ENCODE results near the gene ARSI. TPM values are rescaled to one million over a fixed set of nuclear protein-coding genes. Genes with fewer than 3 reads are reported as not detected.

ARSI gene
- total RNA-seq (0.76 TPM), polyA plus RNA-seq (0.59 TPM)
- long read RNA-seq, donor 1, result 0 reads
- long read RNA-seq, donor 2, result 0 reads
- long read RNA-seq, donor 3, partial matches to known transcripts, result 0 of 1 reads
- long read RNA-seq, donor 3, other reads (novel, unspliced or antisense), result 0 of 1 reads
- long read RNA-seq, donor 4, result 0 reads
- long read RNA-seq, donor 5, partial matches to known transcripts, result 0 of 1 reads
- long read RNA-seq, donor 5, other reads (novel, unspliced or antisense), result 0 of 1 reads
- long read RNA-seq, donor 6, result 0 reads
- long read RNA-seq, donor 7, result 0 reads
- long read RNA-seq, donor 8, result 0 reads
- long read RNA-seq, donor 9, partial matches to known transcripts, result 0 of 1 reads
- long read RNA-seq, donor 9, other reads (novel, unspliced or antisense), result 0 of 1 reads
- long read RNA-seq, donor 10, partial matches to known transcripts, result 0 of 1 reads
- long read RNA-seq, donor 10, other reads (novel, unspliced or antisense), result 0 of 1 reads

DNA sequence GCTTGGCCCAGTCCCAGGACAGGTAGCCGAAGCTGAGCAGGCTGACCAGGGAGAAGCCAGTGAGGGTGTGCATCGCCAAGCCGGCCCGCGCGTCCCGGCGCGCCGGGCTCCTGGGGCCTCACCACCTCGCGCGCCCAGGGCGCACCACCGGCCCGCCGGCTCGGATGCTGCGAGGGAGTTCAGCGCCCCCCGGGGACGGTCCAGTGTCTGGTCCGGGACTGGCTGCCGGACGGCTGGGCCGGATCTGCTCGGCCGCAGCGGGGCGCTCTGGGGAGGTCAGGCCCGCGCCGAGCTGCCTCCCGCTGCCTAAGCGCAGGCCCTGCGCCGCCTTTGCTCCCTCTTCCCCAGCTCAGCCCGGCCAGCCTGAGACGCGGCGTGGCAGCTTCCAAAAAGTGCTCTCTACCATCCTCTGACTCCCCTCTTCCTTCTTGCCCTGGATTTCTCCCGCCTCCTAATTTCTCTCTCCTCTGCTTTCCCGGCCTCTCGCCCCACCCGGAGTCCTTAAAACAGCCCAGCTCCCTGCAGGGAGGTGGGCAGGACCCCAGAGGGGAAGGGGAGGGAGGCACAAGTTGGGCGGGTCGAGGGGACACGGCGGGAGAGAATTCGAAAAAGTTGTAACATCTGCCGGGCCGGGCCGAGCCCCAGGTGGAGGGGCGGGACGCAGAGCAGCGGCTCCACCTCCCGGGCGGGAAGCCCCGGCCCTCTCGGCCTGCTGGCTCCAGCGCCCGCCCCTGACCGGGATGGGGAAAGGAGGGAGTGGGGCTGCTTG, at the start of gene ARSI:
TSS of gene ARSI (minus strand) at position 605 of the 769 bp plus-strand sequence. CDS start at position 73, 532 bp downstream.
- WGBS, result 3% methylated on average over 63 of the region's 63 CpGs
- H3K27me3 ChIP-seq (ENCODE audit: control insufficient read depth in 2 of 2, insufficient read depth in 1 of 2, low read length in 1 of 2), result peaks cover 20 to 54% of the 10 kb centered on the region in 2 donors

DNA sequence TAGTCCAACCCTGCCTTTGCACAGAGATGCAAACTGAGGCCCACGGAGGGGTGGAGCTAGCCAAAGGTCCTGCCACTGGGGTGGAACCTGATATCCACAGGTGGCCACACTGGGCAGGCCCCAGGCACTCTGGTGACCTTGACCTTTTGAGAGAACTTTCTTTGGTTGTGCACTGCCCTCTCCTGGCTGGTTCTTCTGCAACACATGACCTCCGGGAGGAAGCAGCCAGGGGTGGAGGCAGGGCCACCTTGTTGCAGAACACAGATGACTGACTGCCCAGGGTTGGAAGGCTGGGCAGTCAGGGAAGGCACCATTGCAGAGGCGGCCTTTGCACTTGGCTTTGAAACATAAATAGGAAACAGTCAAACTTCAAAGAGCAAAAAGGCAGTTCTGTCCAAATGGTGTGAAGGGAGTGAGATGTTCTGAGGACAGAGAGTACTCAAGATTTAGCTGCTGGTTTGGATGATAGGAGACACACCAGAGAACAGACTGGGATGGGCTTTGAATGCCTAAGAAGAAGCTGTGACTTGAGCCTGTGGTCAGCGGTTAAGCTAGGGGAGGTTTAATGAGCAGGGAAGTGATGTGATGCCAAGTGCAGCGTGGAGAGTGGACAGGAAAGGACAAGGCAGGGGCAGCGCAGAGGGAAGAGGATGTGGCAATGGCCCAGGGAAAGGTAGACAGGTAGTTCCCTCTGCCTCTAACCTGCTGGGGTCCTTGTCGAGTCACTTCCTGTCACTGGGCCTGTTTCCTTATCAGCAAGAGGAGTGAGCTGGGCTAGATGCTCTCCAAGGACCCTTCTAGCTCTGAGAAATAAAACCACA, 48.0 kb upstream of the ARSI start:
- no peaks in the 10 kb centered on the region for H3K36me3 ChIP-seq (ENCODE audit: control insufficient read depth in 2 of 2, insufficient read depth in 2 of 2, low read length in 1 of 2)
- no peak overlapping the region for H3K27ac ChIP-seq (ENCODE audit: low read depth in 1 of 2, low read length in 1 of 2)
- 31% methylated on average over 7 of the region's 7 CpGs for WGBS
- H3K4me1 ChIP-seq (ENCODE audit: control insufficient read depth in 2 of 2, insufficient read depth in 2 of 2, low read length in 2 of 2), result peaks cover 0 to 6% of the 10 kb centered on the region in 2 donors
- peak in 5 of 9 donors; percentile 9 to 39 (median 17) for DNase-seq (ENCODE audit: low read depth in 6 of 9, low spot score in 9 of 9)
- H3K4me3 ChIP-seq (ENCODE audit: low read length in 2 of 2), result no peak overlapping the region
- H3K27me3 ChIP-seq (ENCODE audit: control insufficient read depth in 2 of 2, insufficient read depth in 1 of 2, low read length in 1 of 2), result no peaks in the 10 kb centered on the region
- no peaks in the 10 kb centered on the region for H3K9me3 ChIP-seq (ENCODE audit: control insufficient read depth in 2 of 2, insufficient read depth in 1 of 2, low read length in 1 of 2)

More for the DNA sequence above, at the start of gene ARSI:
- no peaks in the 10 kb centered on the region for H3K9me3 ChIP-seq (ENCODE audit: control insufficient read depth in 2 of 2, insufficient read depth in 1 of 2, low read length in 1 of 2)
- DNase-seq (ENCODE audit: low read depth in 6 of 9, low spot score in 9 of 9), result no peak
- H3K4me1 ChIP-seq (ENCODE audit: control insufficient read depth in 2 of 2, insufficient read depth in 2 of 2, low read length in 2 of 2), result peaks cover 0 to 11% of the 10 kb centered on the region in 2 donors
- H3K27ac ChIP-seq (ENCODE audit: low read depth in 1 of 2, low read length in 1 of 2), result peak within 1 kb of the TSS in 1 of 2 donors; percentile 68
- no peaks in the 10 kb centered on the region for H3K36me3 ChIP-seq (ENCODE audit: control insufficient read depth in 2 of 2, insufficient read depth in 2 of 2, low read length in 1 of 2)
- H3K4me3 ChIP-seq (ENCODE audit: low read length in 2 of 2), result no peak within 1 kb of the TSS

DNA sequence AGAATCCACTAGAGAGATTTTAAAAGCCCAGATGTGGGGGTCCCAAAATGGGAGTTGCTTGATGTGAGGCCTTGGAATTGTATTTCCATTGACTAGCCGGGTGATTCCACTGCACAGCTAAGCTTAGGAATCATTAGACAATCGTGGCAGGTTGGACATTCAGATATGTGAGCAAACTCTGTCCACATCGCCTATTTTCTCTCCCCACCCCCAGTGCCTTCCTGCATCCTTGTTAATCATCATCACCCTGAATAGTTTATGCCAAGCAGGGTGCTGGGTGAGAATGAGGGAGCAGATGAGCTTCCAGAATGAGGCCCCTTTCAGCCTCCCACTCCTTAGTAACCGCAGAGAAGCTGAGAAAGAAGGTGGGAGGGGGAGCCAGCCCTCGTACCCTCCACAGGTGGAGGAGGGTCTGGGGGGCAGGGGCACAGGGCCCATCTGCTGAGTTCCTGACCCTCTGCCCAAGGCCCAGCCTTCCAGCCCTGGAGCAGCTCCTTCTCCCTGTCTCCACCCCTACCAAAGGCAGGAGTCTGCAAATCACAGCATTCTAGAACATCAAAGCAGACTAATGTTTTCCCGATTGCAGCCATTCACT, 47.1 kb upstream of the ARSI start:
- no peak for DNase-seq (ENCODE audit: low read depth in 6 of 9, low spot score in 9 of 9)
- no peak overlapping the region for H3K4me3 ChIP-seq (ENCODE audit: low read length in 2 of 2)
- H3K4me1 ChIP-seq (ENCODE audit: control insufficient read depth in 2 of 2, insufficient read depth in 2 of 2, low read length in 2 of 2), result peaks cover 0 to 6% of the 10 kb centered on the region in 2 donors
- no peaks in the 10 kb centered on the region for H3K36me3 ChIP-seq (ENCODE audit: control insufficient read depth in 2 of 2, insufficient read depth in 2 of 2, low read length in 1 of 2)
- 95% methylated on average over 6 of the region's 6 CpGs for WGBS
- no peaks in the 10 kb centered on the region for H3K9me3 ChIP-seq (ENCODE audit: control insufficient read depth in 2 of 2, insufficient read depth in 1 of 2, low read length in 1 of 2)
- H3K27me3 ChIP-seq (ENCODE audit: control insufficient read depth in 2 of 2, insufficient read depth in 1 of 2, low read length in 1 of 2), result no peaks in the 10 kb centered on the region
- H3K27ac ChIP-seq (ENCODE audit: low read depth in 1 of 2, low read length in 1 of 2), result no peak overlapping the region

DNA sequence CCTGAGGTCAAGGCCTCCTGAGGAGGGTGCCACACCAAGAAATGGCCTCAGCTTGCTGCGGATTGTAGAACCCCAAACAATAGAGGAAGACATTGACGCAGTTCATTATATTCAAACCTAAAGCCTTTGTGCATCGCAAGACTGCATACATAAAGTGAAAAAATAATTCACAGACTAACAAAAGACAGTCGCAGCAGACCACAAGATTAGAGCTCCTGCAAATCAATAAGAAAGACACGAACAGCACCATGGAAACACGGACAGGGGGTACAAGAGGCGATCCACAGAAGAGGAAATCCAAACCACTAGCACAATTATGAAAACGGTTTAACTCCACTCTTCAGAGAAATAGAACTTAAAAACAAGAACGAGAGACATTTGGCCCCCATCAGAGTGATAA, 44.7 kb upstream of the ARSI start:
- Histone ChIP-seq H3K27me3 (ENCODE audit: control insufficient read depth in 2 of 2, insufficient read depth in 1 of 2, low read length in 1 of 2) (no peaks in the 10 kb centered on the region), H3K4me3 (ENCODE audit: low read length in 2 of 2) (no peak overlapping the region), H3K27ac (ENCODE audit: low read depth in 1 of 2, low read length in 1 of 2) (no peak overlapping the region), H3K36me3 (ENCODE audit: control insufficient read depth in 2 of 2, insufficient read depth in 2 of 2, low read length in 1 of 2) (no peaks in the 10 kb centered on the region), H3K4me1 (ENCODE audit: control insufficient read depth in 2 of 2, insufficient read depth in 2 of 2, low read length in 2 of 2) (peaks cover 0 to 6% of the 10 kb centered on the region in 2 donors), H3K9me3 (ENCODE audit: control insufficient read depth in 2 of 2, insufficient read depth in 1 of 2, low read length in 1 of 2) (no peaks in the 10 kb centered on the region)
- DNase-seq (ENCODE audit: low read depth in 6 of 9, low spot score in 9 of 9), result no peak
- WGBS, result 51% methylated on average over 9 of the region's 9 CpGs

DNA sequence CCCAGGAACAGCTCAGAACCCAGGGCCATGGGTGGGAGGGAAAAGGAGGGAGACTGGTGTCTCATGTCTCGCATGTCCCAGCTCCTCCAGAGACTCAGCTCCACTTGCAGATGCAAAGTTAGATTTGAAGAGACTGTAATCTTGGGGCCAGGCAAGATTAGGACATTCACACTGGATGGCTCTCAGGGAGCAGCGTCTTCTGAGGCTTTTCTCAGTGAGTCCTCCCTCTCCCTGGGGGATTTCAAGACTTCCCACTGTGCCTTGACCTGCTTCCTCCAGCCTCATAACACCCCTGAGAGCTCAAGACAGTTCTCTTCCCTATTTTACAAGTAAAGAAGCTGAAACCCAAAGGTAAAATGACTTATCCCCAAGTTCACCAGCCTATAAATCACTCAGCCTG, 44.3 kb upstream of the ARSI start:
- H3K9me3 ChIP-seq (ENCODE audit: control insufficient read depth in 2 of 2, insufficient read depth in 1 of 2, low read length in 1 of 2), result no peaks in the 10 kb centered on the region
- no peak overlapping the region for H3K27ac ChIP-seq (ENCODE audit: low read depth in 1 of 2, low read length in 1 of 2)
- WGBS, result 89% methylated on average over 2 of the region's 2 CpGs
- no peak overlapping the region for H3K4me3 ChIP-seq (ENCODE audit: low read length in 2 of 2)
- peaks cover 0 to 6% of the 10 kb centered on the region in 2 donors for H3K4me1 ChIP-seq (ENCODE audit: control insufficient read depth in 2 of 2, insufficient read depth in 2 of 2, low read length in 2 of 2)
- H3K36me3 ChIP-seq (ENCODE audit: control insufficient read depth in 2 of 2, insufficient read depth in 2 of 2, low read length in 1 of 2), result no peaks in the 10 kb centered on the region
- no peak for DNase-seq (ENCODE audit: low read depth in 6 of 9, low spot score in 9 of 9)
- no peaks in the 10 kb centered on the region for H3K27me3 ChIP-seq (ENCODE audit: control insufficient read depth in 2 of 2, insufficient read depth in 1 of 2, low read length in 1 of 2)

DNA sequence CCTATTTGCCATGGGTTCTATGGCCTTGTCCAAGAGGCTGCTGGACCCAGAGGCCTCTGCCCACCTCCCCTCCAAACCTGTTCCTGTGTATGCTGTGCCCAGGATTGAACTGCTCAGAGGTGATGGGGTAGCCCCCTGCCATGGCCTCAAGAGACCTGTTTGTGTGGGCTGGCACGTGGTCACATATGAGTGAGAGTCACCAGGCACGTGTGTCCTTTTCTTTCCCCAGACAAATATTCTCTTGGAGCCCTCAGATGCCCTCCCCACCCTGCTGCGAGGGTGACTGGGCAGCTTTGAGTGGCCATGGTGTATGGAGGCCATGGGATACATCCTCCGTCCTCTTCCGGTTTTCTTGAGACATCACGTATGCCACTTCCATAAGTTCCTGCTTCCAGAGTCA, 43.9 kb upstream of the ARSI start:
- DNase-seq (ENCODE audit: low read depth in 6 of 9, low spot score in 9 of 9), result no peak
- Histone ChIP-seq H3K9me3 (ENCODE audit: control insufficient read depth in 2 of 2, insufficient read depth in 1 of 2, low read length in 1 of 2) (no peaks in the 10 kb centered on the region), H3K36me3 (ENCODE audit: control insufficient read depth in 2 of 2, insufficient read depth in 2 of 2, low read length in 1 of 2) (no peaks in the 10 kb centered on the region), H3K27me3 (ENCODE audit: control insufficient read depth in 2 of 2, insufficient read depth in 1 of 2, low read length in 1 of 2) (no peaks in the 10 kb centered on the region), H3K4me1 (ENCODE audit: control insufficient read depth in 2 of 2, insufficient read depth in 2 of 2, low read length in 2 of 2) (peaks cover 0 to 6% of the 10 kb centered on the region in 2 donors), H3K4me3 (ENCODE audit: low read length in 2 of 2) (no peak overlapping the region), H3K27ac (ENCODE audit: low read depth in 1 of 2, low read length in 1 of 2) (no peak overlapping the region)
- 93% methylated on average over 6 of the region's 6 CpGs for WGBS

DNA sequence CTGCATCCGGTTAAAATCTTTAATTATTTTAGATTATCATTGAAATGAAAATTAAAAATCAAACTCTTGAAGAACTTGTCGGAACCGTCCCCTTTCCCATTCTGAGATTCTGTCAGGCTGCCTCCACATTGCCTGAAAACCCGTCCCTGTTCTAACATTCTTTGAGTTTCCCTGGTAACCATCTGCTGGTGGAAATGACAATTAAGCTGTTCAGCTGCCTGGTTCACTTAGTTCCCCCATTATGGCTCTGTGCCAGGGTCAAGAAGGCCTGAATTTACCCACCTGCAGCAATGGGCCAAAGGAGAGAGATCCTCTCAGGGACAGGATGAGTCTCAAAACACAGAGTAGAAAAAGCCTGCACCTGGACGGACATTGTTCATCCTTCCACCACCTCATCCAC, 43.0 kb upstream of the ARSI start:
- Histone ChIP-seq H3K27me3 (ENCODE audit: control insufficient read depth in 2 of 2, insufficient read depth in 1 of 2, low read length in 1 of 2) (no peaks in the 10 kb centered on the region), H3K36me3 (ENCODE audit: control insufficient read depth in 2 of 2, insufficient read depth in 2 of 2, low read length in 1 of 2) (no peaks in the 10 kb centered on the region), H3K9me3 (ENCODE audit: control insufficient read depth in 2 of 2, insufficient read depth in 1 of 2, low read length in 1 of 2) (no peaks in the 10 kb centered on the region), H3K4me1 (ENCODE audit: control insufficient read depth in 2 of 2, insufficient read depth in 2 of 2, low read length in 2 of 2) (peaks cover 0 to 2% of the 10 kb centered on the region in 2 donors), H3K27ac (ENCODE audit: low read depth in 1 of 2, low read length in 1 of 2) (no peak overlapping the region), H3K4me3 (ENCODE audit: low read length in 2 of 2) (no peak overlapping the region)
- DNase-seq (ENCODE audit: low read depth in 6 of 9, low spot score in 9 of 9), result no peak
- WGBS, result 95% methylated on average over 5 of the region's 5 CpGs

DNA sequence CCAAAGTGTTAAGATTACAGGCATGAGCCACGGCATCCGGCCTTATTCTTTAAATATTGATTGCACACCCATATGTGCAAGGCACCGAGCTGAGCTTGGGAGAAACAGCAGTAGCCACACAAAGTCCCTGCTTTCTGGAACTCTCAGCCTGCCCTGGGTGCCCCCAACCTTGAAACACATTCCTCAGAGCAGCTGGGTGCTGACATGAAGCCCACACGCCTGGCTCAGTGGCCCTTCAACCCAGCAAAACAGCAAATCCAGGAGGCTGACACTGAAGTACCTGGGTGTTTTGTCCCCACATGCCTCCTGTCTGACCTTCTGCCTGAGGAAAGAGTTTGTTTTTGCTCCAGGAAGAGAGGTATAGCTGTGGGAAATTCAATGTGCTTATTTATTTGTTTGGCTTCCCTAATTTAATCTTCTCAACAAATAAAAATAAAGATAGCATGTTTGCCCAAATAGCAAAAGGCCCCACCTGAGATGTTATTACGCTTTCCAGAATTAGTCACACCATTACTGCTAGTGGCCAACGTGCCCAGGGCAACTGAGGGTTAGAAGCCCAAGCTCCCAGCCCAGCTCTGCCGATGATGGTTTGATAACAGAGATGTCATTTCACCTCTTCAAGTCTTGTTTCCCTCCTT, 41.4 kb upstream of the ARSI start:
- DNase-seq (ENCODE audit: low read depth in 6 of 9, low spot score in 9 of 9), result no peak
- Histone ChIP-seq H3K36me3 (ENCODE audit: control insufficient read depth in 2 of 2, insufficient read depth in 2 of 2, low read length in 1 of 2) (no peaks in the 10 kb centered on the region), H3K4me1 (ENCODE audit: control insufficient read depth in 2 of 2, insufficient read depth in 2 of 2, low read length in 2 of 2) (no peaks in the 10 kb centered on the region), H3K4me3 (ENCODE audit: low read length in 2 of 2) (no peak overlapping the region), H3K27me3 (ENCODE audit: control insufficient read depth in 2 of 2, insufficient read depth in 1 of 2, low read length in 1 of 2) (no peaks in the 10 kb centered on the region), H3K27ac (ENCODE audit: low read depth in 1 of 2, low read length in 1 of 2) (no peak overlapping the region), H3K9me3 (ENCODE audit: control insufficient read depth in 2 of 2, insufficient read depth in 1 of 2, low read length in 1 of 2) (no peaks in the 10 kb centered on the region)
- 93% methylated on average over 7 of the region's 7 CpGs for WGBS
